Rectal smooth muscle tissue (tissue), 1 donor: Measurements from ENCODE around the gene TFAP2D.

Experiments used
- H3K27ac ChIP-seq: one replicate; pipeline ENCODE4 v1.7.0; 2013; ENCODE audit warnings: low read depth, low read length, inconsistent platforms
- H3K27me3 ChIP-seq: one replicate; pipeline ENCODE4 v1.7.0; 2013; ENCODE audit warnings: low read length; ENCODE audit not compliant: control insufficient read depth, insufficient read depth
- H3K36me3 ChIP-seq: one replicate; pipeline ENCODE4 v1.7.0; 2013; ENCODE audit warnings: low read length; ENCODE audit not compliant: control insufficient read depth, insufficient read depth
- H3K4me1 ChIP-seq: one replicate; pipeline ENCODE4 v1.7.0; 2013; ENCODE audit warnings: low read length; ENCODE audit not compliant: control insufficient read depth, insufficient read depth
- H3K4me3 ChIP-seq: one replicate; pipeline ENCODE4 v1.7.0; 2013; ENCODE audit warnings: low read length
- H3K9ac ChIP-seq: one replicate; pipeline ENCODE4 v1.7.0; 2013; ENCODE audit warnings: low read length

The TFAP2D gene

DNA sequence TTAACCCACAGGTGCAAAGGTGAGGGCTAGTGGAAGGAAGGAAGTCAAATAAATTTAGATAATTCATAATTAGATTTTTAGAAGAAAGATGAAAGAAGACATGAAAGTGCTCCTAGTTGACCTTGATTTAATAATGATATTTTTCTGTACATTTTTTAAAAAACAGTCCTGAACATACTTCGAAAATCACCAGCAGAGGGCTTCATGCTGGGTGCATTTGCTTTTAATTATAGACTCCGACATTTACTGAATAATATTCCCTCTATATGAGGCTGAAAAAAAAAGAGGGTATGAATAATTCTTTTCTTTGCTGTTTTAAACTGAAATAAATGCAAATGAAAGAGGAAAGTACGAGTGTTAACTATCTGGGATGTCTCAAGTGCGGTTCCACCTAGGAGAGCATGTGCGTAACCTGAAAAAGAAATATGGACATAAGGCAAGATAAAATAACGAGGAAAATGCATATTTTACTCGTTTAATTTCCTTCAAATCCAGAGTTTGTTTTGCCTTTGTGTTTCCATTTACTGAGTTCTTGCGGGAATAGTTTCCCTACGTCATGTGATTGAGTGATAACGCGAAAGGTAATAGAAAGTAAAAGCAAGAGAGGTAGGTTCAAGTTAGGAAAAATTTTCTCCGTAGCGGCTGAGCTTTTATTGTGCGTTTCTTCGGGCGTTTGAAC lies 102.2 kb downstream of the TFAP2D start:
- H3K36me3 ChIP-seq: no peaks in the 10 kb centered on the region
- H3K9ac ChIP-seq: no peak overlapping the region
- H3K27ac ChIP-seq: no peak overlapping the region
- peak overlapping the region; percentile 60 for H3K4me3 ChIP-seq
- H3K27me3 ChIP-seq: peaks cover 7% of the 10 kb centered on the region
- no peaks in the 10 kb centered on the region for H3K4me1 ChIP-seq

- no peak overlapping the region for H3K27ac ChIP-seq
- no peaks in the 10 kb centered on the region for H3K36me3 ChIP-seq
- H3K9ac ChIP-seq: no peak overlapping the region
- no peaks in the 10 kb centered on the region for H3K4me1 ChIP-seq
- H3K27me3 ChIP-seq: peaks cover 11% of the 10 kb centered on the region
- H3K4me3 ChIP-seq: peak overlapping the region; percentile 60
These were observed 102.9 kb downstream of the TFAP2D start for GRCh38 chr6:50816115-50816675.

GRCh38 chr6:50816947-50817645 lies 103.8 kb downstream of the TFAP2D start:
- H3K27me3 ChIP-seq: peaks cover 20% of the 10 kb centered on the region
- H3K9ac ChIP-seq: no peak overlapping the region
- no peak overlapping the region for H3K4me3 ChIP-seq
- H3K4me1 ChIP-seq: no peaks in the 10 kb centered on the region
- no peak overlapping the region for H3K27ac ChIP-seq
- no peaks in the 10 kb centered on the region for H3K36me3 ChIP-seq

DNA sequence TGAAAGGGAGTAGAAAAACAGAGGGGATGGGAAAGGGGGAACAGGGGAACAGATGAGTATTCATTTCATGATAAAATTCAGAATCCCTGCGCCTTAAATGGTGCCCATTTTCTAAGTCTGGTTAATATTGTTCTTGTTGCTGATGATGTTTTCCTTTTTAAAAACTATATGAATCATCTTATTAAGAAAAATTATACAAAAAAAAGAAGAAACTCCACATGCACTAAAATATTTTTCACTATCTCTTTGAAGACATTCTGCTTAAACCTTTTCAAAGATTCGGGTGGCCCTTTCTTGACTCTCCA lies 104.3 kb downstream of the TFAP2D start:
- Histone ChIP-seq H3K27ac (no peak overlapping the region), H3K9ac (no peak overlapping the region), H3K36me3 (no peaks in the 10 kb centered on the region), H3K4me1 (no peaks in the 10 kb centered on the region), H3K4me3 (no peak overlapping the region), H3K27me3 (peaks cover 21% of the 10 kb centered on the region)

DNA sequence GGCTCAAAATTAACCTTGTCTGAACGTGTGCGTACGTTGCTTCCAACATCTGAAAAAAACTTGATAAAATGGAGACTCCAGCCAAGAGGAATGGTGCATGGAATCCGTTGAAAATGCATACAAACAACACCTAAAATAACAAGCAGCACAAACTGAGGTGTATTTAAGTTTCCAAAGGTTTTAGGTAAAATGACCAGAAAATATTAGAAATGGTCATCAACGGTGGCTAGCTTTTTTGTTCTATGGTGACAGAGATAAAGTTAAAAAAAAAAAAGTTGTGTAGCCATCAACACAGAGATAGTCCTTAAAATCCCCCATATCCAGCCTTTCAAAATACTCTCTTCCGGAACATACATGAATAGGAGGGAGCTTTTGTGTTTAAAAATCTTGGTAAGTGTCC lies 104.7 kb downstream of the TFAP2D start:
- no peaks in the 10 kb centered on the region for H3K36me3 ChIP-seq
- no peaks in the 10 kb centered on the region for H3K4me1 ChIP-seq
- no peak overlapping the region for H3K9ac ChIP-seq
- H3K4me3 ChIP-seq: no peak overlapping the region
- peaks cover 21% of the 10 kb centered on the region for H3K27me3 ChIP-seq
- H3K27ac ChIP-seq: no peak overlapping the region

- Histone ChIP-seq H3K27me3 (peaks cover 24% of the 10 kb centered on the region), H3K9ac (no peak within 1 kb of the TSS), H3K4me1 (no peaks in the 10 kb centered on the region), H3K4me3 (no peak within 1 kb of the TSS), H3K36me3 (no peaks in the 10 kb centered on the region), H3K27ac (no peak within 1 kb of the TSS)
These were observed 105.3 kb downstream of the TFAP2D start, which contains the start of gene TFAP2B for GRCh38 chr6:50818673-50819072. TFAP2B (plus strand) TSS chr6:50818871; CDS start chr6:50818892, 21 bp downstream.

DNA sequence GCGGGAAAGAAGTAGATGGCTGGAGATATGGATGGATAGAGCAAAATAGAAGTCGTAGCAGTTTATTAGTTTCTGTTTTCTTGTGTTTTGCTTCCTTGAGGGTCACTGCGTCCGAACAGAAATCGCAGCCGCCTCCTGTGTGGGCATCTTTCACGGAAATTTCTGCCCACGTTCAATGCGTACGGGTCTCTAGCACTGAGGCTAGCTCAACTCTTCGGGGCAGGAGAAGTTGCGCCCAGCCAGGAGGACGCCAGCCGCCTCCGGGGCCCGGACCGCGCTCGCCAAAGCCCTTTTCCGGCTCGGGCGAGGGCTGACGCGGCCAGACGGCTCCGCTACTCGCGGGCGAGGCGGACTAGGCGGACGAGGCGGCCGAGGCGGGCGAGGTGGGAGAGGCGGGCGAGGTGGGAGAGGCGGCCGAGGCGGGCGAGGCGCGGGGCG lies 106.2 kb downstream of the TFAP2D start:
- Histone ChIP-seq H3K4me3 (no peak overlapping the region), H3K4me1 (no peaks in the 10 kb centered on the region), H3K36me3 (no peaks in the 10 kb centered on the region), H3K27ac (no peak overlapping the region), H3K9ac (no peak overlapping the region), H3K27me3 (peaks cover 25% of the 10 kb centered on the region)

GRCh38 chr6:50819904-50820868 lies 106.9 kb downstream of the TFAP2D start:
- Histone ChIP-seq H3K36me3 (no peaks in the 10 kb centered on the region), H3K4me1 (no peaks in the 10 kb centered on the region), H3K27me3 (peaks cover 25% of the 10 kb centered on the region), H3K27ac (no peak overlapping the region), H3K9ac (no peak overlapping the region), H3K4me3 (peak overlapping the region; percentile 36)

DNA sequence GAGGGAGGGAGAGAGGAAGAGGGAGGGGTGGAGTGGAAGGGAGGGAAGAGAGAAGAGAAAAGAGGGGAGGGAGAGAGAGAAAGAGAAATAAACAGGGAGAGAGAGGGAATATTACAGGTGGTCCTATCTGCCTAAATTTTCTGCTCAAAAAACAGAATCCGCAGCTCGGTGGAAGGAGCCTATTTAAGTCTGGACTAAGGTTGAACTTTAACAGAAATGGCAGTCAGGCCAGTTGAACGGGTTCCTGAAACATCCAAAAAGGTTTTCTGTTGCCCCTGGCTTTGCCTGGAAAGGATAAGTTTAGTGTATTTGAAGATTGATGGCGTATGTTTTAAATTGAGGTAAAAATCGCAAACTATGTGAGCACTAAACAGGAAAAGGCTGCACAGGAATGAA lies 107.5 kb downstream of the TFAP2D start:
- Histone ChIP-seq H3K27ac (no peak overlapping the region), H3K36me3 (no peaks in the 10 kb centered on the region), H3K4me3 (no peak overlapping the region), H3K9ac (no peak overlapping the region), H3K4me1 (no peaks in the 10 kb centered on the region), H3K27me3 (peaks cover 31% of the 10 kb centered on the region)

- Histone ChIP-seq H3K27me3 (peaks cover 35% of the 10 kb centered on the region), H3K4me1 (no peaks in the 10 kb centered on the region), H3K36me3 (no peaks in the 10 kb centered on the region), H3K27ac (no peak overlapping the region), H3K9ac (no peak overlapping the region), H3K4me3 (no peak overlapping the region)
These were observed 108.2 kb downstream of the TFAP2D start for GRCh38 chr6:50821441-50822077.

DNA sequence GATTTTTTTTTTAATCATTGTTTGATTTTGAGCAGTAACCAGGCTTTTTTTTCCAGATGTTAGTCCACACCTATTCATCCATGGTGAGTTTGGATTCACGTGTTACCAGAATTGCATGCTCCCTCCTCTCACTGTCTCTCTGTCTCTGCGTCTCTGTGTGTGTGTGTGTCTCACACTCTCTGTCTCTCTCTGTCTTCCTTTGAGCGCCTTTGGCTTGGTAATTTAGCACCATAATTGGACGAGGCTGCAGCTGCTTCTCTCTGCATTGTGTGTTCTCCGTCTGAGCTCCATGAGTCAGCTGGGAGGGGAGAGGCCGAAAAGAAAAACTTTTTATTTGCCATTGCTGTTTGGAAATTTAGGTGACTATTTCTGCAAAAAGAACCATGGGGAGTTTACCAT lies 108.8 kb downstream of the TFAP2D start:
- Histone ChIP-seq H3K4me3 (no peak overlapping the region), H3K9ac (no peak overlapping the region), H3K36me3 (no peaks in the 10 kb centered on the region), H3K4me1 (no peaks in the 10 kb centered on the region), H3K27me3 (peaks cover 39% of the 10 kb centered on the region), H3K27ac (no peak overlapping the region)
